ENCODE data around the gene OSGEPL1. TPM values are rescaled to one million over a fixed set of nuclear protein-coding genes. Genes with fewer than 3 reads are reported as not detected.
"Not testable (repeated sequence)": the region's sequence is repeated elsewhere in the genome, so short reads cannot be mapped to it uniquely, and the experiment has no call there.

OSGEPL1 gene
- total RNA-seq, 2 donors from 2014 or later = 2.6 to 3.9 TPM

- 36 to 51% methylated on average over 1 of the region's 1 CpG for WGBS, 2 donors
- H3K4me1 ChIP-seq = no peaks in the 10 kb centered on the region
- ATAC-seq = no peak
- TF ChIP-seq POLR2A (IDR thresholded peaks at IDR 0.05) (no peak), CTCF (IDR thresholded peaks at IDR 0.05) (no peak)
- intact Hi-C loops (cut with DNase I) = no loop called here
- DNase-seq = no peak
- H3K4me3 ChIP-seq = no peak overlapping the region
- H3K36me3 ChIP-seq (replicated peaks in 1 of 2; ENCODE audit: insufficient read depth in 1 of 2, low read depth in 2 of 2) = peaks cover 0 to 20% of the 10 kb centered on the region in 2 donors
- H3K27me3 ChIP-seq = no peaks in the 10 kb centered on the region
- peak overlapping the region in 1 of 4 donors; percentile 8 for H3K27ac ChIP-seq
- no peaks in the 10 kb centered on the region for H3K9me3 ChIP-seq
These were observed 9.6 kb upstream of the OSGEPL1 start for GRCh38 chr2:189772212-189772611.

GRCh38 chr2:189770590-189771322 is 8.2 kb upstream of the OSGEPL1 start:
- DNase-seq = no peak
- no peaks in the 10 kb centered on the region for H3K4me1 ChIP-seq
- H3K36me3 ChIP-seq (replicated peaks in 1 of 2; ENCODE audit: insufficient read depth in 1 of 2, low read depth in 2 of 2) = peaks cover 0 to 20% of the 10 kb centered on the region in 2 donors
- no peak for ATAC-seq
- no peak overlapping the region for H3K4me3 ChIP-seq
- no peaks in the 10 kb centered on the region for H3K27me3 ChIP-seq
- intact Hi-C loops (cut with DNase I) = no loop called here
- TF ChIP-seq POLR2A (IDR thresholded peaks at IDR 0.05) (no peak), CTCF (IDR thresholded peaks at IDR 0.05) (no peak)
- H3K9me3 ChIP-seq = no peaks in the 10 kb centered on the region
- 52 to 65% methylated on average over 6 of the region's 6 CpGs for WGBS, 2 donors
- no peak overlapping the region for H3K27ac ChIP-seq

GRCh38 chr2:189763908-189764661 is 1.5 kb upstream of the OSGEPL1 start:
- intact Hi-C loops (cut with DNase I) = no loop called here

GRCh38 chr2:189762229-189762550 is 402 bp downstream of the OSGEPL1 start:
- H3K27me3 ChIP-seq = no peaks in the 10 kb centered on the region
- H3K4me3 ChIP-seq = peak overlapping the region; percentile 53 to 54
- peak overlapping the region; percentile 79 to 91 (median 89) for H3K27ac ChIP-seq
- 0 to 1% methylated on average over 7 of the region's 7 CpGs for WGBS, 2 donors
- TF ChIP-seq CTCF (IDR thresholded peaks at IDR 0.05) (no peak), POLR2A (IDR thresholded peaks at IDR 0.05) (no peak)
- no peak for ATAC-seq
- intact Hi-C loops (cut with DNase I) = no loop called here
- no peak for DNase-seq
- no peaks in the 10 kb centered on the region for H3K36me3 ChIP-seq (replicated peaks in 1 of 2; ENCODE audit: insufficient read depth in 1 of 2, low read depth in 2 of 2)
- H3K4me1 ChIP-seq = peaks cover 13% of the 10 kb centered on the region
- H3K9me3 ChIP-seq = no peaks in the 10 kb centered on the region

More at GRCh38 chr2:189763908-189764661, 1.5 kb upstream of the OSGEPL1 start:
- Histone ChIP-seq H3K4me1 (peaks cover 13% of the 10 kb centered on the region), H3K27ac (no peak overlapping the region), H3K4me3 (no peak overlapping the region), H3K36me3 (replicated peaks in 1 of 2; ENCODE audit: insufficient read depth in 1 of 2, low read depth in 2 of 2) (no peaks in the 10 kb centered on the region), H3K27me3 (no peaks in the 10 kb centered on the region), H3K9me3 (no peaks in the 10 kb centered on the region)
- TF ChIP-seq CTCF (IDR thresholded peaks at IDR 0.05) (no peak), POLR2A (IDR thresholded peaks at IDR 0.05) (no peak)
- WGBS, 2 donors = 72 to 82% methylated on average over 4 of the region's 4 CpGs
- no peak for DNase-seq
- ATAC-seq = no peak

- H3K4me3 ChIP-seq; ATAC-seq; H3K27ac ChIP-seq; H3K27me3 ChIP-seq; intact Hi-C loops (cut with DNase I); DNase-seq; H3K36me3 ChIP-seq (replicated peaks in 1 of 2; ENCODE audit: insufficient read depth in 1 of 2, low read depth in 2 of 2); H3K9me3 ChIP-seq: not testable (repeated sequence)
- WGBS, 2 donors = 98 to 100% methylated on average over 10 to 18 of the region's 19 CpGs
- peaks cover 13% of the 10 kb centered on the region for H3K4me1 ChIP-seq
These were observed 2.4 kb downstream of the OSGEPL1 start for GRCh38 chr2:189760154-189760553.
